LNCAP (cell line): Measurements from ENCODE around the gene BRD7.

ENCODE experiments used
- TF ChIP-seq, protein P1 (sequence below): fragments of 450-650 bp; IDR thresholded peaks from 2 replicates; pipeline ENCODE4 v1.5.1; 2017; ENCODE audit warnings: mild to moderate bottlenecking

Gene BRD7

DNA sequence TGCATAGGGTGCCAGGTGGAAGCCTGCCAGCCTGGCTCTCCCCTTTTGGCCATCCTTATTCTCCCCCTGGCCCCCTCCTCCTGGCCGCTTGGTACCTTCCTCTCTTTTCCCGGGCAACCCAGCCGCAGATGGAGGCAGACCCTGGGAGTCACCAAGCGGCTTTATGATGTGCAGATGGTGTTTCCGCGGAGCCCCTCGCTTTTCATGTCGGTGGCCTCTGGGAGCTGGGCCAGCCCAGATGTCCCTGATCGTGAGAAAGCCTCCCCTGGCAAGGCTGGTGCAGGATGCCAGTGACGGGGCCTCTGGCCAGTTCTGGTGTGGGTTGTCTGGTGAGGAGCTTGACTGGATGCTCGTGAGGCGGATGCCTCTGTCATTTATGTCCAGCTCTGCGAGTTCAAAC lies 18.0 kb upstream of the BRD7 start:
- TF ChIP-seq, protein P1, sequence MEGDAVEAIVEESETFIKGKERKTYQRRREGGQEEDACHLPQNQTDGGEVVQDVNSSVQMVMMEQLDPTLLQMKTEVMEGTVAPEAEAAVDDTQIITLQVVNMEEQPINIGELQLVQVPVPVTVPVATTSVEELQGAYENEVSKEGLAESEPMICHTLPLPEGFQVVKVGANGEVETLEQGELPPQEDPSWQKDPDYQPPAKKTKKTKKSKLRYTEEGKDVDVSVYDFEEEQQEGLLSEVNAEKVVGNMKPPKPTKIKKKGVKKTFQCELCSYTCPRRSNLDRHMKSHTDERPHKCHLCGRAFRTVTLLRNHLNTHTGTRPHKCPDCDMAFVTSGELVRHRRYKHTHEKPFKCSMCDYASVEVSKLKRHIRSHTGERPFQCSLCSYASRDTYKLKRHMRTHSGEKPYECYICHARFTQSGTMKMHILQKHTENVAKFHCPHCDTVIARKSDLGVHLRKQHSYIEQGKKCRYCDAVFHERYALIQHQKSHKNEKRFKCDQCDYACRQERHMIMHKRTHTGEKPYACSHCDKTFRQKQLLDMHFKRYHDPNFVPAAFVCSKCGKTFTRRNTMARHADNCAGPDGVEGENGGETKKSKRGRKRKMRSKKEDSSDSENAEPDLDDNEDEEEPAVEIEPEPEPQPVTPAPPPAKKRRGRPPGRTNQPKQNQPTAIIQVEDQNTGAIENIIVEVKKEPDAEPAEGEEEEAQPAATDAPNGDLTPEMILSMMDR, result no peak

DNA sequence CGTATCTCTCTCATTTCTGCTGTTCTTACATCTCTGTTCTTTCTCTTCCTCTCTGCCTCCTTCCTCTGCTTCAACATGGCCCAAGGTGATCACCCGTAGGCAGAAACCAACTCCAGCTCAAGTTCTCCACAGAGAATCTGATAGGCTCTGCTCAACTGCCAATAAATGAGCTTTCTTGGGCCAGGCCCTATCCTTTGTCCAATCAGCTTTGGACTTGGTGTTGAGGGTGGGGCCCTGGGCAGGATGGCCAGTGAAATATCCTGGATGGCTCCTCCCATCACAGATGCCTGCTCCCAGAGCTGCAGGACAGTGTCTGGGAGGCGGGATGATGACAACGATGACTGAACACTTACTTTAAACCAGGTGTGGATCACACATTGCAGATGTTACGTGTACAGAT lies 17.4 kb upstream of the BRD7 start:
- TF ChIP-seq, protein P1, result no peak

DNA sequence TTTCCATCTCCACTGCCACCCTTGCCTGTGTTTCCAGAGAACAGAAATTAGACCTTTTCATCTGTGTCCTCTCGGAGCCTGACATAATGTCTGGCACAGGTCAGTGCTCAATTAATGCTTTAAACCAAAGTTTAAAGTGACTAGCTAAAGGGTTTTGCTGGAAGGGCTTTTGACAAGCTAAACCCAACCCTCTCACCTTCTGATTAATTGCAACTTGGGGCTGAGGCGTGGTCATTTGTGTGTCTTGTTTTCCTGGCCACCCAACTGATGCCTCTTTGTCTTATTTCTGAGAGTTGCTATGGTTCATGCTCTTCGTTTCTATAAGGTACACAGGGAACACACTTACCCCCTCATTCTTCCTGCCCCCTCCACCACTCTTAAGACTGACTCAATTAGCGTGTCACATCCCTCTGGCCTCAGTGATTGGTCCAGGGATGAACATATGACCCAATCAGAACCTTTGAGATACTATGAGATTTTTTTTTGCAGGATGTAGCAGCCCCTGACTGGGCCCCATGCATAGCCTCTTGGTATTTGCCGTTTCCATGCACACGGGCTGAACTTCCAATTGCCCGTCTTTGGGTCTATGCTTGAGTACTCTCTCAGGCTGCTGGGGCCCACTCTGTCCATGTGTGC lies 15.8 kb upstream of the BRD7 start:
- TF ChIP-seq, protein P1, result no peak

DNA sequence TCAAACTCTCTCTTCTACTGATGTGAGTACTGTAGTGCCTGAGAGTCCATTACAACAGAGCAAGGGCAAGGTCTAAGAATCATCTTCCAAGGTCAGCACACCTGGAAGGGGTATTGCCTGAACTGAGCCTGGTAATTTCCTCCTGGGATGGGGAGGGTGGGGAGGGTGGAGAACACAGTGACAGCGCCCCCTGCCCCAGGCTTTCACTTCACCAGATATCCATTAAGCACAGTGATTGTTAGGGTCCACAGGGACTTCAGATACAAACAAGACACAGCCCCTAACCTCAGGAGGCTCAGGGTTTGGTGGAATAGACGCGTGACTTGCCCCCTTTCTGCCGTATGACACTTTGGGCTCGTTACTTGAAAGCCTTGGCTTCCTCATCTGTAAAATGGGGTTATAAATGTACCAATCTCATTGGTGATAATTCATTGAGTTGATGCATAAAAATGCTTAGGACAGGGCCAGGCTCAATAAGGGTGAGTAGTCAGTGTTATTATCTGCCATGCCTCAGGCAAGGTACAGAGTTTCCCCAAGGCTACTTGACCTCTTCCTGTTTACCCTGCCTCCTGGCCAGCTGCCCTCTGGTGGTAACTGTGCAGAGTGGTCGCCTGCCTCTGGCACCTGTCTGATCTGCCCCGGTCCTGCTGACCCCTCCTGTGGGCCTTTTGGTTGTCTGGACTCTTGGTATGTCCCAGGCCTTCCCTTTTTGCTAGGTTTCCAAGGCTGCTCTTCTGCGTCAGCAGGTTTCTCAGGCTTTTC lies 13.1 kb upstream of the BRD7 start:
- TF ChIP-seq, protein P1, result no peak

GRCh38 chr16:50378417-50378816 lies 9.6 kb upstream of the BRD7 start:
- TF ChIP-seq, protein P1, result no peak

DNA sequence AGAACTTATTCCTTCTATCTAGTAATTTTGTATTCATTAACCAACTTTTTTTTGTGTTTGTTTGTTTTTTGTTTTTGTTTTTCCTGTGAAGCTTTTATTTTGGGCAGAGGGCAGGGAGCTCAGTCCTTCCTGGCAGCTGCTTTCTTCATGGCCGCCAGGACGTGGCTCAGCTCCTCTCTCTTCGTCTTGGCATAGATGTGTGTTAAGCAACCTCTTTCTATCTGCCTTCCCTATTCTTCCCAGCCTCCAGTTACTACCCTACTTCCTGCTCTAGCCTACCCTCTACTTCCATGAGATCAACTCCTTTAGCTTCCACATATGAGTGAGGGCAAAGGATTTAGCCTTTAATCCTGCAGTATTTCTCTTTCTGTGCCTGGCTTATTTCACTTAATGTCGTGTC lies 8.2 kb upstream of the BRD7 start:
- TF ChIP-seq, protein P1, result no peak

- TF ChIP-seq, protein P1, result no peak
These were observed 5.0 kb upstream of the BRD7 start for GRCh38 chr16:50373780-50374179.
